Tibial nerve (tissue), 4 donors: ENCODE results near the gene DRAXIN.

Experiments
- EP300 ChIP-seq, 2 donors: sonication (generic); formaldehyde crosslinking; IDR thresholded peaks; one replicate each; pipeline ENCODE4 v1.6.1; 2017; ENCODE audit warnings: antibody characterized with exemption in 2 of 2, mild to moderate bottlenecking in 1 of 2
- POLR2A ChIP-seq, 2 donors: fragments of 450-650 bp; IDR thresholded peaks; one replicate each; pipeline ENCODE4 v1.6.1; 2017; ENCODE audit warnings: antibody characterized with exemption in 2 of 2, mild to moderate bottlenecking in 2 of 2, moderate library complexity in 2 of 2
- TF ChIP-seq, protein P1 (sequence below), 5 experiments: fragments of 200-600 bp in 3 of 5; fragments of 450-650 bp in 2 of 5; sonication (generic) in 3 of 5; IDR thresholded peaks; one replicate each; pipeline ENCODE4 v1.5.1; 2016 to 2019; ENCODE audit warnings: antibody characterized with exemption in 5 of 5, mild to moderate bottlenecking in 3 of 5, moderate library complexity in 2 of 5

DNA sequence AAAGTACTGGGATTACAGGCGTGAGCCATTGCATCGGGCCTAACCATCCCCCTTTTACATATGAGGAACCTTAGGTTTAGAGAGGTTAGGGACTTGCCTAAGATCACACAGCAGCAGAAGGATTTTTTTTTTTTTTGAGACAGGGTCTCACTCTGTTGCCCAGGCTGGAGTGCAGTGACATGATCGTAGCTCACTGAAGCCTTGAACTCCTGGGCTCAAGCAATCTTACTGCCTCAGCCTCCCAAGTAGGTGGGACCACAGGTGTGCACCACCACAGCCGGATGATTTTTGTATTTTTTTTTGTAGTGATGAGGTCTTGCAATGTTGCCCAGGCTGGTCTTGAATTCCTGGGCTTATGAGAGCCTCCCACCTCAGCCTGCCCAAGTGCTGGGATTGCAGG lies 68.3 kb downstream of the DRAXIN start:
- TF ChIP-seq, protein P1, sequence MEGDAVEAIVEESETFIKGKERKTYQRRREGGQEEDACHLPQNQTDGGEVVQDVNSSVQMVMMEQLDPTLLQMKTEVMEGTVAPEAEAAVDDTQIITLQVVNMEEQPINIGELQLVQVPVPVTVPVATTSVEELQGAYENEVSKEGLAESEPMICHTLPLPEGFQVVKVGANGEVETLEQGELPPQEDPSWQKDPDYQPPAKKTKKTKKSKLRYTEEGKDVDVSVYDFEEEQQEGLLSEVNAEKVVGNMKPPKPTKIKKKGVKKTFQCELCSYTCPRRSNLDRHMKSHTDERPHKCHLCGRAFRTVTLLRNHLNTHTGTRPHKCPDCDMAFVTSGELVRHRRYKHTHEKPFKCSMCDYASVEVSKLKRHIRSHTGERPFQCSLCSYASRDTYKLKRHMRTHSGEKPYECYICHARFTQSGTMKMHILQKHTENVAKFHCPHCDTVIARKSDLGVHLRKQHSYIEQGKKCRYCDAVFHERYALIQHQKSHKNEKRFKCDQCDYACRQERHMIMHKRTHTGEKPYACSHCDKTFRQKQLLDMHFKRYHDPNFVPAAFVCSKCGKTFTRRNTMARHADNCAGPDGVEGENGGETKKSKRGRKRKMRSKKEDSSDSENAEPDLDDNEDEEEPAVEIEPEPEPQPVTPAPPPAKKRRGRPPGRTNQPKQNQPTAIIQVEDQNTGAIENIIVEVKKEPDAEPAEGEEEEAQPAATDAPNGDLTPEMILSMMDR (IDR thresholded peaks at IDR 0.05), result no peak
- TF ChIP-seq POLR2A (IDR thresholded peaks at IDR 0.05) (no peak), EP300 (IDR thresholded peaks at IDR 0.05) (no peak)
